Fibroblast of lung (primary cell): Measurements from ENCODE around the gene PCED1A.

Experiments used
- EZH2 ChIP-seq: IDR thresholded peaks from 2 replicates; pipeline ENCODE4 v1.5.1; 2012; ENCODE audit warnings: low read length, control low read depth, mild to moderate bottlenecking; ENCODE audit errors: missing control alignments
- TF ChIP-seq, protein P1 (sequence below), 2 donors: IDR thresholded peaks in 1 of 2; conservative IDR thresholded peaks in 1 of 2; 1 replicate in 1 of 2; 2 replicates in 1 of 2; pipeline ENCODE4 v1.5.1; 2011 to 2012; ENCODE audit warnings: low read length in 2 of 2, control low read depth in 1 of 2, inconsistent platforms in 1 of 2, low read depth in 1 of 2, mild to moderate bottlenecking in 1 of 2

DNA sequence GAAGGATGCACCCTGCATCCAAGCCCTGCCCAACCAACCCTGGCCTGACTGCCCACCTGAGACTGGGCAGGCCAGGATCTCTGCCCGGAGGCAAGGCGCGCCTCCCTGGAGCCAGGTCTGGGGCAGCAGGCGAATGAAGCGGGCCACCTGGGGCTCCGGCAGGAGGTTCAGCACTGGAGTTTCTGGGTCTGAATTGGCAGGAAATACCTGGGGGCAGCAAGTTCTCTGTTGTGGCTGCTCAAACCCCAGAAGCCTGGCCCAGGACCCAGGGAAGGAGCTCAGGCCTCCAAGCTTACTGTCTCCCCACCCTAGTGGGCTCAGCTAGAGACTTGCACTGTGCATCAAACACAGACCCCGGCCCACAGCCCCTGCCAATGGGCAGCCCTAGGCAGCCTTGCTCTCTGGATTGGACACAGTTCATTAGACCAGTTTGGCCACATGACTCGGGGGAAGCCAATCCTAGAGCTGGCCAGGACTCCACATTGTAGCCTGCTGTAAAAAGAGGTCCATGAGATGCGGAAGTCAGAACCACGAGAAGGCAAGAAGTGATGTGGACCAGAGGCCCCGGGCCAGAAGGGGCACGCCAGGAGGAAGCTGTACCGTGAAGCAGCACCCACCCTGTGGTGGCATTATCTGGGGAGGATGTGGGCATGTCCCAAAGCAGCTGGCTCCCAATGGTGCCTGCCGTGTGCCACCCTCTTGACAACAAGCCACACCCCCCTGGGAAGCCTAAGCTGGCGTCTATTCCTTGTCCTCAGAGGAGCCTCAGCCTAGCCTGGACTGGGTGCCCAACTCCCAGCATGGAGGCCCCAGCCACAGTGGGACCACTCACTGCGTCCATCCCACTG lies 43.1 kb downstream of the PCED1A start:
- TF ChIP-seq, protein P1, sequence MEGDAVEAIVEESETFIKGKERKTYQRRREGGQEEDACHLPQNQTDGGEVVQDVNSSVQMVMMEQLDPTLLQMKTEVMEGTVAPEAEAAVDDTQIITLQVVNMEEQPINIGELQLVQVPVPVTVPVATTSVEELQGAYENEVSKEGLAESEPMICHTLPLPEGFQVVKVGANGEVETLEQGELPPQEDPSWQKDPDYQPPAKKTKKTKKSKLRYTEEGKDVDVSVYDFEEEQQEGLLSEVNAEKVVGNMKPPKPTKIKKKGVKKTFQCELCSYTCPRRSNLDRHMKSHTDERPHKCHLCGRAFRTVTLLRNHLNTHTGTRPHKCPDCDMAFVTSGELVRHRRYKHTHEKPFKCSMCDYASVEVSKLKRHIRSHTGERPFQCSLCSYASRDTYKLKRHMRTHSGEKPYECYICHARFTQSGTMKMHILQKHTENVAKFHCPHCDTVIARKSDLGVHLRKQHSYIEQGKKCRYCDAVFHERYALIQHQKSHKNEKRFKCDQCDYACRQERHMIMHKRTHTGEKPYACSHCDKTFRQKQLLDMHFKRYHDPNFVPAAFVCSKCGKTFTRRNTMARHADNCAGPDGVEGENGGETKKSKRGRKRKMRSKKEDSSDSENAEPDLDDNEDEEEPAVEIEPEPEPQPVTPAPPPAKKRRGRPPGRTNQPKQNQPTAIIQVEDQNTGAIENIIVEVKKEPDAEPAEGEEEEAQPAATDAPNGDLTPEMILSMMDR (conservative IDR thresholded peaks at IDR 0.05 in 1 of 2, IDR thresholded peaks at IDR 0.05 in 1 of 2; ENCODE audit: low read depth in 1 of 2, low read length in 2 of 2) = no peak
- TF ChIP-seq EZH2 = no peak
